Tibial nerve (tissue), 4 donors: Measurements from ENCODE around the gene SYCE3. TPM values are rescaled to one million over a fixed set of nuclear protein-coding genes. Genes with fewer than 3 reads are reported as not detected.

Source experiments
- DNase-seq, 2 donors: peaks; one replicate each; pipeline ENCODE4 v3.0.0-alpha.2; 2019; ENCODE audit warnings: low spot score in 2 of 2
- H3K27ac ChIP-seq, 4 donors: fragments of 200-600 bp; sonication (generic) in 3 of 4; one replicate each; pipeline ENCODE4 v1.5.1; 2017 to 2019; ENCODE audit warnings: mild to moderate bottlenecking in 1 of 4
- H3K27me3 ChIP-seq, 2 donors: fragments of 200-600 bp; sonication (generic) in 1 of 2; one replicate each; pipeline versions ENCODE4 v1.5.1 to v1.6.0; 2017 to 2019
- H3K36me3 ChIP-seq, 3 donors: fragments of 200-600 bp; sonication (generic); one replicate each; pipeline ENCODE4 v1.5.1; 2018 to 2019
- H3K4me1 ChIP-seq, 4 donors: fragments of 200-600 bp; sonication (generic) in 3 of 4; one replicate each; pipeline ENCODE4 v1.5.1; 2017 to 2019
- H3K4me3 ChIP-seq, 4 donors: fragments of 200-600 bp; sonication (generic) in 3 of 4; one replicate each; pipeline ENCODE4 v1.5.1; 2017 to 2019; ENCODE audit warnings: mild to moderate bottlenecking in 1 of 4, moderate library complexity in 1 of 4
- H3K9me3 ChIP-seq, 4 donors: fragments of 200-600 bp; sonication (generic) in 3 of 4; one replicate each; pipeline ENCODE4 v1.5.1; 2017 to 2019
- EP300 ChIP-seq, 2 donors: sonication (generic); formaldehyde crosslinking; IDR thresholded peaks; one replicate each; pipeline ENCODE4 v1.6.1; 2017; ENCODE audit warnings: antibody characterized with exemption in 2 of 2, mild to moderate bottlenecking in 1 of 2
- POLR2A ChIP-seq, 2 donors: fragments of 450-650 bp; IDR thresholded peaks; one replicate each; pipeline ENCODE4 v1.6.1; 2017; ENCODE audit warnings: antibody characterized with exemption in 2 of 2, mild to moderate bottlenecking in 2 of 2, moderate library complexity in 2 of 2
- WGBS, 2 donors: methylation state at CpG; one replicate each; pipeline ENCODE4 v1.1.5; 2018; 5-methylcytosine and 5-hydroxymethylcytosine counted together
- total RNA-seq, 4 donors: library from RNA; depleted of rRNA; stranded (reverse); fragments of >200 nt; gene quantifications; one replicate each; pipeline ENCODE4 v1.1.0, GENCODE V29; 2016
- TF ChIP-seq, protein P1 (sequence below), 5 experiments: fragments of 200-600 bp in 3 of 5; fragments of 450-650 bp in 2 of 5; sonication (generic) in 3 of 5; IDR thresholded peaks; one replicate each; pipeline ENCODE4 v1.5.1; 2016 to 2019; ENCODE audit warnings: antibody characterized with exemption in 5 of 5, mild to moderate bottlenecking in 3 of 5, moderate library complexity in 2 of 5

The SYCE3 gene, protein sequence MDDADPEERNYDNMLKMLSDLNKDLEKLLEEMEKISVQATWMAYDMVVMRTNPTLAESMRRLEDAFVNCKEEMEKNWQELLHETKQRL
- total RNA-seq, result not detected

DNA sequence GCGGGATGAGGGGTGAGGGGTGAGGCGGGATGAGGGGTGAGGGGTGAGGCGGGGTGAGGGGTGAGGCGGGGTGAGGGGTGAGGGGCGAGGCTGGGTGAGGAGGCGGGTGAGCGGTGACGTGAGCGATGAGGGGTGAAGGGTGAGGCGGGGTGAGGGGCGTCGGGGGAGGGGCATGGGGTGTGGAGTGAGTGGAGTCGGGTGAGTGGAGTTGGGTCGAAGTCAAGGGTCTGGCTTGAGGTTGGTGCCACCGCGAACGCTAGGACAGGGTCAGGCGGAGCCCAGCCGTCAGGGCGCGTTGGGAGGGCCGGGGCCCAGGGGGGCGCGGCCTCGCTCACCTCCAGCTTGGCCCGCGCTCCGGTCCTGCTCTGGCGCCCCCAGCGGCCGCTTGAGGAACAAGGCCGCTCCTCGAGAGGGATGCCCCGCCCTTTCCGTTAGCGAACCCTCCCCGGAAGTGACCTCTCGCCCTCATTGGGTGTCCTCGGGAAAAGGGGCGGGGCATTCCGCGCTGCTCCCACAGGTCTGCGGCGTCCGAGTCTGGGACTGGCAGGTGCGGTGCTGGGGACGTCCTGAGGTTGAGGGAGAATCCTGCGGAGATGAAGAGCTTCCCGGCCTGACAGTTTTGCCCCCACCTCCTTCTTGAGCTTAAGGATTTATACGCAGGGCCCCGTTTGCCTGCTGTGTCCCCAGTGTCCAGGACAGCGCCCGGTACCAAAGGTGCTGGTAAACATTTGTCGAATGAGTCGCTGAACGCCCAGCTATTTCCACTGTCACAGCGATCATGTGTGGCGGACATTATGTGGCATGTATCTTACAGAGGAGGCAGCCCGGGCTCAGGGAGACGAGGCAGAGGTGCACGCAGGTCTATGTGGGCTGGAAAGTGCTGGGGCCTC, at the start of gene SYCE3:
Gene SYCE3 (minus strand): TSS at position 397 of the 890 bp plus-strand sequence. CDS start 6,514 bp downstream, outside the sequence.
- WGBS, 2 donors, result 5 to 8% methylated on average over 31 to 57 of the region's 61 CpGs
- H3K36me3 ChIP-seq, result peaks cover 0 to under 1% (median 0%) of the 10 kb centered on the region in 3 donors
- no peaks in the 10 kb centered on the region for H3K9me3 ChIP-seq
- peak within 1 kb of the TSS; percentile 32 to 67 (median 44) for H3K4me3 ChIP-seq
- H3K4me1 ChIP-seq, result peaks cover 0 to 16% (median 6%) of the 10 kb centered on the region in 4 donors
- H3K27ac ChIP-seq, result peak within 1 kb of the TSS in 3 of 4 donors; percentile 15 to 78 (median 74)
- TF ChIP-seq, protein P1, sequence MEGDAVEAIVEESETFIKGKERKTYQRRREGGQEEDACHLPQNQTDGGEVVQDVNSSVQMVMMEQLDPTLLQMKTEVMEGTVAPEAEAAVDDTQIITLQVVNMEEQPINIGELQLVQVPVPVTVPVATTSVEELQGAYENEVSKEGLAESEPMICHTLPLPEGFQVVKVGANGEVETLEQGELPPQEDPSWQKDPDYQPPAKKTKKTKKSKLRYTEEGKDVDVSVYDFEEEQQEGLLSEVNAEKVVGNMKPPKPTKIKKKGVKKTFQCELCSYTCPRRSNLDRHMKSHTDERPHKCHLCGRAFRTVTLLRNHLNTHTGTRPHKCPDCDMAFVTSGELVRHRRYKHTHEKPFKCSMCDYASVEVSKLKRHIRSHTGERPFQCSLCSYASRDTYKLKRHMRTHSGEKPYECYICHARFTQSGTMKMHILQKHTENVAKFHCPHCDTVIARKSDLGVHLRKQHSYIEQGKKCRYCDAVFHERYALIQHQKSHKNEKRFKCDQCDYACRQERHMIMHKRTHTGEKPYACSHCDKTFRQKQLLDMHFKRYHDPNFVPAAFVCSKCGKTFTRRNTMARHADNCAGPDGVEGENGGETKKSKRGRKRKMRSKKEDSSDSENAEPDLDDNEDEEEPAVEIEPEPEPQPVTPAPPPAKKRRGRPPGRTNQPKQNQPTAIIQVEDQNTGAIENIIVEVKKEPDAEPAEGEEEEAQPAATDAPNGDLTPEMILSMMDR (IDR thresholded peaks at IDR 0.05), result peak; percentile 95 to 99 (median 97)
- TF ChIP-seq EP300 (IDR thresholded peaks at IDR 0.05), result peak; percentile 72 to 77
- TF ChIP-seq POLR2A (IDR thresholded peaks at IDR 0.05), result peak; percentile 22 to 54
- peak; percentile 93 to 96 for DNase-seq
- no peaks in the 10 kb centered on the region for H3K27me3 ChIP-seq

DNA sequence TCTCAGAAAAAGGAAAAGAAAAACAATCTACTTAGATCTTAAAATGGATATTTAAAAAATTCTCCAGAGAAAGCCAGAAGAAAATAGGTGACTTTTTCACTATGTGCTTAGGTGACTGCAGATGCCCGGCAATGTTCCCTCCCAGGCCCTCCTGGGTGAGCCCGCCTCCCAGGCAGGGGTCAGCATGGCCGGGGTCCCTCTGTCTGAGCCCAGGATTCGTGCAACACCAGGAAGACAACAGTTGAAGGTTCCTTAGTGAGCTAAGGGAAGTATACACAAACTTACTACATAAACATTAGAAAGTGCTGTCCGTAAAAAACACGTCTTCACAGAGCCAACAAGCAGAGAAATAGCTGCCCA, 49.4 kb upstream of the SYCE3 start:
- TF ChIP-seq POLR2A (IDR thresholded peaks at IDR 0.05) (no peak), EP300 (IDR thresholded peaks at IDR 0.05) (no peak)
- TF ChIP-seq, protein P1 (IDR thresholded peaks at IDR 0.05), result no peak
- Histone ChIP-seq H3K9me3 (no peaks in the 10 kb centered on the region), H3K27ac (no peak overlapping the region), H3K27me3 (peaks cover 0 to 60% of the 10 kb centered on the region in 2 donors), H3K4me3 (no peak overlapping the region), H3K4me1 (no peaks in the 10 kb centered on the region), H3K36me3 (no peaks in the 10 kb centered on the region)
- no peak for DNase-seq
- WGBS, 2 donors, result 46 to 51% methylated on average over 6 of the region's 6 CpGs

DNA sequence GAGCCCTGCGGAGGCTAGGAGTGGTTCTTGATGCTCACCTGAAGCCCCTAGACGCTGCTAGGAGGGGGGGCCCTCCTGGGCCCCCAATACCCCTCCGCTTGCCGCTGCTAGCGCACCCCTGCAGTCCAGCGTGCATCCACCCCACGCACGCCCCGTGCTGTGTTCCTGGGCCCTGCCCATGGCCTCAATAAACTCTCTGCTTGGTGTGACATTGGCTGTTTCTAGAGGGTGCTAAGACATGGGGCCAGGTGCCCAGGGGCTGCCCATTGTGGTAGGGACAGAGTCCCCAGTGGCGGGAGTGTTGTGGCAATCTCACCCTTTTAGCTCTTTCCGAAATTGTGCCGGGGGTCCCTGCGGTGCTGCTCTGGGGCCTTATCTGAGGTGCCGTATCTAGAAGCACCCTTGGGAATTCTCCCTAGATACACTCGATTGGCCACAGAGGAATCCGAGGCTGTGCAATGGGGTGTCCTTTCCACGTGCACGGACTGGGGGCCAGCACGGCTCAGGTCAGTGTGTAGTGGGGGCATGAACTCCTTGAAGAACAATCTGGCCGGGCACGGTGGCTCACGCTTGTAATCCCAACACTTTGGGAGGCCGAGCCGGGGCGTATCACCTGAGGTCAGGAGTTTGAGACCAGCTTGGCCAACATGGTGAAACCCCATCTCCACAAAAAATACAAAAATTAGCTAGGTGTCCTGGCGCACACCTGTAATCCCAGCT, 48.8 kb upstream of the SYCE3 start:
- peaks cover 0 to 67% of the 10 kb centered on the region in 2 donors for H3K27me3 ChIP-seq
- H3K9me3 ChIP-seq, result no peaks in the 10 kb centered on the region
- WGBS, 2 donors, result 89% methylated on average over 25 to 26 of the region's 26 CpGs
- TF ChIP-seq, protein P1 (IDR thresholded peaks at IDR 0.05), result no peak
- no peak for TF ChIP-seq POLR2A (IDR thresholded peaks at IDR 0.05)
- no peak for TF ChIP-seq EP300 (IDR thresholded peaks at IDR 0.05)
- peaks cover 0 to 3% (median 0%) of the 10 kb centered on the region in 3 donors for H3K36me3 ChIP-seq
- no peak for DNase-seq
- H3K4me3 ChIP-seq, result no peak overlapping the region
- H3K27ac ChIP-seq, result no peak overlapping the region
- H3K4me1 ChIP-seq, result no peaks in the 10 kb centered on the region

DNA sequence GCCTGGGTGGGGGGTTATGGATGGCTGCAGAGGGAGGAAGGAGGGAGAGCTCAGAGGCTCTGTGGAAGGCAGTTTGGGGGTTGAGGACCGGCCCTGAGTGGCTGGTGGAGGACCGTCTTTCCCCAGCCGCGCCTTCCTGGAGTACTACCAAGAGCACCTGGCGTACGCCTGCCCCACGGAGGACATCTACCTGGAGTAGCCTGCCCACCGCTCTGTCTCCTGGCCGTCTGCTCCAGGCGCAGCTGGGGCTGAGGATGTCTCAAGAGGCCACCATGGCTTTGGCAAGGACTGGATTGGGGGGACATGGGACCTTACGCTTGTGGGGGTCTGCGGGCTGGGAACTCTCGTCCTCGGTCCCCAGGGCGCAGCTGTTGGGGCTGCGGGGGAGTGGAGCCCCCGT, 47.9 kb upstream of the SYCE3 start:
- Histone ChIP-seq H3K9me3 (no peaks in the 10 kb centered on the region), H3K4me3 (no peak overlapping the region), H3K4me1 (no peaks in the 10 kb centered on the region), H3K27me3 (peaks cover 0 to 69% of the 10 kb centered on the region in 2 donors), H3K27ac (no peak overlapping the region), H3K36me3 (peaks cover 0 to 12% (median 0%) of the 10 kb centered on the region in 3 donors)
- no peak for DNase-seq
- TF ChIP-seq, protein P1 (IDR thresholded peaks at IDR 0.05), result no peak
- TF ChIP-seq EP300 (IDR thresholded peaks at IDR 0.05), result no peak
- TF ChIP-seq POLR2A (IDR thresholded peaks at IDR 0.05), result no peak
- WGBS, 2 donors, result 92 to 93% methylated on average over 16 to 17 of the region's 17 CpGs
